Stimulated activated CD8-positive, alpha-beta memory T cell treated with anti-CD3 and anti-CD28 coated beads, Interleukin-15, amount 100 ng/mL, for 48 hours (primary cell): ENCODE measurements around the gene XKR7.

Experiments
- DNase-seq, 2 donors: peaks; one replicate each; pipeline ENCODE4 v3.0.0-alpha.2; 2020; ENCODE audit warnings: low read depth in 2 of 2

The XKR7 gene

DNA sequence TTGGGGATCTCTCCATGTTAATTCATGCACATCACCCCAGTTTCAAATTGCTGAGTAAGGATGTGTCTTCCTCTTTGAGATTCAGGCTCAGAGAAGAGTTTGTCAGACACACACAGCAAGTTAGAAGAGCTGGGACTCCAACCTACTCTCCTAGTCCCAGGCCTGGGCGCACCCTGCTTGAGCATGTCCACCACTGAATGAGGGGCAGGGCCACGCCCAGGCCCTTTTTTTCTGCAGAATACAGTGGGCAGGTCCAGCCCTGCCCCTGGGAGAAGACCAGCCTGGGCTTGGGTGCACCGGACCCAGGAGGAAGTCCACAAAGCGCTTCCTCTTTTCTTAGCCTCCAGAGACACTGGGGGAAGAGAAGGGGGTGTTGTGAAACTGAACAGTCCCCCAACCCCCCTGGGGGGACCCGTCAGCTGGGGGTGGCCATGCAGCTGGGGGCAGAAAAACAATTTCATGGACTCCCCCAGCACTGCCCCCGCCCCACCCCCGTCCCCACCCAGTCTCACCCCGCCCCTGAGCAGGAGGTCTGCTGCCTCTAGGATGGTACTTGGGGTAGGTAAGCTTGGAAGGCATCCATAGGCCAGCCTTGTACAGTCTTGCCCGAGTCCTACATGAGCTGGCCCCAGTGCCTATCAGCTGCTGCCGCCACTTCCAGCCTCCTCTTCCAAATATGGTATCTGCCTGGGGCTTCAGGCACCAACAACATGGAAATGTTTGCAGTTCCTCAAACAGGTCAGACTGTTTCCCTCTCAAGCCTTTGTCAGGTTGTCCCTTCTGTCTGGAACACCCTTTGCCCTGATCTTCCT lies 72.4 kb downstream of the XKR7 start:
- no peak for DNase-seq

DNA sequence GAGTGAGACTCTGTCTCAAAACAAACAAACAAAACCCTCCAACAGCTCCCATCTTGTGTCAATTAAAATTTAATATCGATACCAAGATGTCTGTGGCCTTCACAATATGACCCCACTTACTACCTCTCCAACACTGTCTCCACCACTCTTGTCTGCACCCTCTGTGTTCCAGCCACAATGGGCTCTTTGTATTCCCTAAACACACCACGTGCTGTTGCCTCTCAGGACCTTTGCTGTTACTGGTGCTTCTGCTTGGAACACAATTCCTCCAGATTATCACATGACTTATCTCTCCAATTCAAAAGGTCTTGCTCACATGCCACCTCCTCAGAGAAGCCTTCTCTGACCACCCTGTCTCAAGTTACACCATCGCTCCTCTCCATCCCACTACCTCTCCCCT lies 78.0 kb downstream of the XKR7 start:
- DNase-seq: no peak

DNA sequence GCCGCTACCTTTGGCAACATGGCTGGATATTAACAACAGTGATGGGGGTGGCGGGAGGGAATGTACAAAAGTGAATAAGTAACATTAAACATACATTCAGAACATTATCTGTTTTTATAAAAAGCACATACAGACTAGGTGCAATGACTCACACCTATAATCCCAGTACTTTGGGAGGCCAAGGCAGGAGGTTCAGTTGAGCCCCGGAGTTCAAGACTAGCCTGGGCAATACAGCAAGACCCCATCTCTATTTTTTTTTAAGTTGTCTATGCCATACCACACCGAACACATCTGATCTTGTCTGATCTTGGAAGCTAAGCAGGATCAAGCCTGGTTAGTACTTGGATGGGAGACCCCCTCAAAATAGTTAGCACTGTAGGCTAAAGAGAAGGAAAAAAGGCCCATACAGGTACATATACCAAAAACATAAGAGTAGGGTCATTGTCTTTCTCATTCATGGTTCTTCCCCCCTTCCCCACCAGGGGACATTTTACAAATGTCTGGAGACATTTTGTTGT lies 82.4 kb downstream of the XKR7 start:
- no peak for DNase-seq

DNA sequence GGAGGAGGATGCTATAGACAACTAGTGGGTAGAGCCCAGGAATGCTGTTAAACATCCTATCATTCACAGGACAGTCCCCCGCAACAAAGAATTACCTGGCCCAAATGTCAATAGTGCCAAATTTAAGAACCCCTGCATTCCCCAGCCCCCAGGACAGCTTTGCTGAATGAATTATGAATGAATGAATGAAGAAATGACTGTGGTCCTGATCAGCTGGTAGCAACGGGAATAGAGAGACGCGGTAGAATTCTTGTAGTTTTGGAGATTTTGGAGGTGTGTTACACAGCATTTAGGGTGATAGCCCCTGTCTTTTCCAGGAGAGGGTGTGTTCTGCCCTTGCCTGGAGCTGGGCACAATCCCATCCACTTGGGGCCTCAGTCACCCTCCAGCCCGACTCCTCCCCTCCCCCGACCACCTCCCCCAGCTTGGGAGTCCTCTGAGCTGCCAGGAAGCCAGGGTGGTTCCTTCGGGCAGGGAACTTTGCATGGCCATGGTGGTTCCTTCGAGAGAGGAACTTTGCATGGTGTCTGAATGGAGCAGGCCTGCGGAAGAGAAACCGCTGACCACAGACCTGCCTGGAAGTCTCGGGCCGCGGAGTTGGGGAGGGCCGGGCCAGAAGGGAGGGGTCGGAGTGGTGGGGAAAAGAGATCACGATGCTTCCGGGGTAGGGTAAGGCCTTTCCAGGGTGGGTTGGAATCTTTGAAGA lies 83.1 kb downstream of the XKR7 start:
- no peak for DNase-seq

DNA sequence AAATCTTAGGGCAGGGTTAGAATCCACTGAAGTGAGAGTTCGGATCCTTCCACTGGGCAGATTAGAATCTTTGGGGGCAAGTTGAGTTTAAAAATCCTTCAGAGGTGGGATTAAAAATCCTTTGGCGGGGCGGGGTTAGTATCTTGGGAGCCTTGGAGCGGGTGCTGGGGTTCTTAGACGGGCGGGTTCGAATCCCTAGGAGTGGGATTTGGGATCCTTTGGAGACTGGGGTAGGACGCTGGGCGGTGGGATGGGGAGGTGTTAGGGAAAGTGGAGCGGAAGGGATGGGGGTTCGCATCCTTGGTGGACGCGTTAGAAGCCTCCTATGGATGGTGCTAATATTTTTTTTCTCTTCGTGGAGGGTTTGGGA lies 83.8 kb downstream of the XKR7 start:
- DNase-seq: no peak

DNA sequence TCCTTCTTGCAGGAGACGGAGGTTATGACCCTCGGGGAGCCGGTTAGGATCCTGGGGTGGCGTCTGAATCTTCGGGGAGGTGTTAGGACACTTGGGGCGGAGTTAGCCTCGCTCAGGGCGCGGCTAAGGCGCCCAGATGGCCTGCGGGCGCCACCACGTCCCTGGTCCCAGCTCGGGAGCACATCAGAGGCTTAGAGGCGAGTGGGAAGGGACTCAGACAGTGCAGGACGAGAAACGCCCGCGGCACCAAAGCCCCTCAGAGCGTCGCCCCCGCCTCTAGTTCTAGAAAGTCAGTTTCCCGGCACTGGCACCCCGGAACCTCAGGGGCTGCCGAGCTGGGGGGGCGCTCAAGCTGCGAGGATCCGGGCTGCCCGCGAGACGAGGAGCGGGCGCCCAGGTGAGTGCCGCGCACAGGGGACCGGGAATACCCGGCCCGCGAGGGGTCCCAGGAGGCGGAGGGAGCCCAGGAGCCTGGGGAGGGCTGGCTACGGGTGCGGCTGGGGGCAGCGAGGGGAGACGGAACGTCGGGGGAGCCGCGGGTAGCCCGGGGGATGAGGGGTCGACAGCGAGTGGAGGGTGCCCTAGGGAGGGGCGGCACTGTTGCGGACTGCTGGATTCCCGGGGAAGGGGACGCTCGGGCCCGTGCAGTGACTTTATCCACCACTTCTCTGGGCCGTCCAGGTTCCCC lies 84.3 kb downstream of the XKR7 start, which contains the start of gene HCK:
Gene HCK (plus strand): TSS at position 153 of the 688 bp plus-strand sequence.
- no peak for DNase-seq

DNA sequence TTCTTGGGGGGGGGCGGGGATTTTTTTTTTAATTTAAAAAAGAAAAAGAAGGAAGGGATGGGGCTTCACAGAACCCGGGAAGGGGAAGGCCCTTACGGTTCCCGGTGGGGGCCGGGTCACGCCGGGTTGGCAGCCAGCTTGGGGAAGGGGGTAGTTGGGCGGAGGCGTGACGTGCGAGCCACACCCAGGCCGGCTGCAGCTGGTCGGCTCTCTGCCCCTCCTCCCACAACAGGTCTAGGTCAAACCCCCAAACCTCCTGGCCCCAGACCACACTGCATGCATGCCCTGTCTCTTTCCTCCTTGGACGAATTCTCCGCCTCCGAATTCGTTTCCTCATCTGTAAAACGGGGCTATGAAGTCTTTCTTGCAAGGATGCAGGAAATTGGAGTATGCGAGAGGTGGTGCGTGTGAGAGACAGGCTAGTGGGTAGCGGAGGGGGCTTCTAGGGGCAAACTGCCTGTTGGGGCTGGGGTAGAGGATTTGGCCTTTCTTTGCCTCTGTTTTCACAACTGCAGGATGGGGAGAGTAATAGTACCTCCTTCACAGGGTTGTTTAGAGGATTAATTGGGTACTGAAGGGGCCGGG lies 84.9 kb downstream of the XKR7 start:
- no peak for DNase-seq
